Tibial nerve (tissue), 4 donors: ENCODE results near the gene TRPM1.

Experiments used
- EP300 ChIP-seq, 2 donors: sonication (generic); formaldehyde crosslinking; IDR thresholded peaks; one replicate each; pipeline ENCODE4 v1.6.1; 2017; ENCODE audit warnings: antibody characterized with exemption in 2 of 2, mild to moderate bottlenecking in 1 of 2
- POLR2A ChIP-seq, 2 donors: fragments of 450-650 bp; IDR thresholded peaks; one replicate each; pipeline ENCODE4 v1.6.1; 2017; ENCODE audit warnings: antibody characterized with exemption in 2 of 2, mild to moderate bottlenecking in 2 of 2, moderate library complexity in 2 of 2
- TF ChIP-seq, protein P1 (sequence below), 5 experiments: fragments of 200-600 bp in 3 of 5; fragments of 450-650 bp in 2 of 5; sonication (generic) in 3 of 5; IDR thresholded peaks; one replicate each; pipeline ENCODE4 v1.5.1; 2016 to 2019; ENCODE audit warnings: antibody characterized with exemption in 5 of 5, mild to moderate bottlenecking in 3 of 5, moderate library complexity in 2 of 5

DNA sequence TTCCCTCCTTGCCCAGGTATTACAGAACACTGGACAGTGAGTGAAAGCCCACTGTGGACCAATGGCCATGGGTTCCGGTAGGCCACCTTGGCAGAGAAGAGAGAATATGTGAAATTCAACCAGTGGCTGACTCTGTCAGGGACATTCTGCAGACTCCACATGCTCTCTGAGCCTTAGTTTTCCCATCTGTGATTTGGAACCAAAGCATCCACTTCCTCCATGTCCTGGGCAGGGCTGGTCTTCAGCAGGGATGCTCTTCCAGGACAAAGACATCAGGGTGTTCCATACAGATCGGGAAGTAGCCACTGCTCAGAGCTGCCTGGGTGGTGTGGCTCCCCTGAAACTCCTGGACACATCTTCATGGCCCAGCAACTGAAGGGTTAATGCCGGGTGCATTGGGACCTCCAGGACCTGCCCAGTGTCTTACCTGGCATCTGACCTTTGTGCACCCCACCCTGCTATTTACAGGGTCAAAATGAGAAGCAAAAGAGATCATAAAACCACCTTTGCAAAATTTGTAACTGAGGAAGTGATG, 28.3 kb upstream of the TRPM1 start:
- TF ChIP-seq EP300 (IDR thresholded peaks at IDR 0.05) (no peak), POLR2A (IDR thresholded peaks at IDR 0.05) (no peak)
- TF ChIP-seq, protein P1, sequence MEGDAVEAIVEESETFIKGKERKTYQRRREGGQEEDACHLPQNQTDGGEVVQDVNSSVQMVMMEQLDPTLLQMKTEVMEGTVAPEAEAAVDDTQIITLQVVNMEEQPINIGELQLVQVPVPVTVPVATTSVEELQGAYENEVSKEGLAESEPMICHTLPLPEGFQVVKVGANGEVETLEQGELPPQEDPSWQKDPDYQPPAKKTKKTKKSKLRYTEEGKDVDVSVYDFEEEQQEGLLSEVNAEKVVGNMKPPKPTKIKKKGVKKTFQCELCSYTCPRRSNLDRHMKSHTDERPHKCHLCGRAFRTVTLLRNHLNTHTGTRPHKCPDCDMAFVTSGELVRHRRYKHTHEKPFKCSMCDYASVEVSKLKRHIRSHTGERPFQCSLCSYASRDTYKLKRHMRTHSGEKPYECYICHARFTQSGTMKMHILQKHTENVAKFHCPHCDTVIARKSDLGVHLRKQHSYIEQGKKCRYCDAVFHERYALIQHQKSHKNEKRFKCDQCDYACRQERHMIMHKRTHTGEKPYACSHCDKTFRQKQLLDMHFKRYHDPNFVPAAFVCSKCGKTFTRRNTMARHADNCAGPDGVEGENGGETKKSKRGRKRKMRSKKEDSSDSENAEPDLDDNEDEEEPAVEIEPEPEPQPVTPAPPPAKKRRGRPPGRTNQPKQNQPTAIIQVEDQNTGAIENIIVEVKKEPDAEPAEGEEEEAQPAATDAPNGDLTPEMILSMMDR (IDR thresholded peaks at IDR 0.05): no peak
